Measurements from ENCODE around the gene RNF220. TPM values are rescaled to one million over a fixed set of nuclear protein-coding genes. Genes with fewer than 3 reads are reported as not detected.
"Not testable (repeated sequence)": the region's sequence is repeated elsewhere in the genome, so short reads cannot be mapped to it uniquely, and the experiment has no call there.

The RNF220 gene
- total RNA-seq, 1 donor from 2014 or later: 74.3 TPM

DNA sequence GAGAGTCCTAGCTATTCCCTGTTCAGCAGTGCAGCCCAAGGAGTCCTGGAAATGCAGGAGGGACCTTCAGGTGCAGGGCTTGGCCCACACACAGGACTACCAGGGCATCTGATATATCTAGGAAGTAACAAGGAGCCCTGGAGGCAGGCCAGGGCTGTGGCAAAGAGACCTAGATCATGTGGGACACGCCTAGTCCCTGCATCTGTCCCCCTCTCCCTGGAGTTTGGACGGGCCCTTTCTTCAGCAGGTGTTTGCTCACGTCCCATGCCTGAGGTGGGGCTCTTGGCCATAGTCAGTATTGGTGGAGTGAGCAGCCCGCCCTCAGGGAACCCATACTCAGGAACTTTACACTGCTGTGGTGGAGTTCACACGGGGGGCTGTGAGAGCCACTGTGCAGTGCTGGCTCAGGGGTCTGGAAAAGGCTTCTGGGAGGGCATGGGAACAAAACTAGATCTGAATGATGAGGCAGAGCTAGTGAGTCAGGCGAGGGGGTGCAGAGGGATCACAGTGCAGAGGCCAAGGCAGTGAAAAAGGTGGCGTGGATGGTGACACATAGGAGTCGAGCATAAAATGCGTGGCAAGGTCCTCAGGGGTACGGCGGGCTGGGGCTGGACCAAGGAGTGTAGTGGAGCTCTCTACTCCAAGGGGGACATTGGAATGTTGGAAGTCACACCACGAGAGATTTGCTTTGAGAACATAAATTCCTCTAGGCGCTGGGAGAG lies 243.6 kb downstream of the RNF220 start:
- DNase-seq (ENCODE audit: extremely low read depth, low read depth, low spot score): no peak

- DNase-seq (ENCODE audit: extremely low read depth, low read depth, low spot score): no peak
Observed at GRCh38 chr1:44649788-44650158, 244.7 kb downstream of the RNF220 start.

DNA sequence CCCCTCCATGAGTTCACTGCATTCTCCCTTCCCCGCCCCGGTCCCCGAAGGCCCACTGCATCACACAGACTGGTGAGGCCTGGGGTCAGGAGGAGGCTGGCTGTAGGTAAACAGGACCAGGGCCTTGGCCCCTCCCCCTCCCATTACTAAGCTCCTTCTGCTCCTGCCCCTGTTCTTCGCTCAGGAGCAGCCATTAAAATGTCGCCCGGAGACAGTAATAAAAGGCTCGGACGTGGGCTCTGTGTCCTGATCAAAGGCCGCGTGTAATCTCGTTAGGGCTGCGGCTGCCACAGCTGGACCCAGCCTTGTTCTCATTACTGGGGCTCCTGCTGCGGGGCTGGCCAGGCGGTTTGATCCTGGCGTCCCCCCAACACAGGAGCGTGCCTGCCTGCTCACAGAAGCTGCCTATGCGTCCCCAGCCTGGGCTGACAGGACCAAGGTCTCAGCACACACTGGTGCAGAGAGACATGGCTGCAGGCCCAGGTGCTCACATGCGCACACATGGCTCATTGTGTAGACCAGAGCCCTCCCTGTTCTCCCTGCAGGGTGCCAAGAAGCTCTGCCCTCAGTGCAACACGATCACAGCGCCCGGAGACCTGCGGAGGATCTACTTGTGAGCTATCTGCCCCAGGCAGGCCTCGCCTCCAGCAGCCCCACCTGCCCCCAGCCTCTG lies 245.2 kb downstream of the RNF220 start:
- DNase-seq (ENCODE audit: extremely low read depth, low read depth, low spot score): no peak

- DNase-seq (ENCODE audit: extremely low read depth, low read depth, low spot score): no peak
Observed at GRCh38 chr1:44651069-44651468, 246.0 kb downstream of the RNF220 start.

DNA sequence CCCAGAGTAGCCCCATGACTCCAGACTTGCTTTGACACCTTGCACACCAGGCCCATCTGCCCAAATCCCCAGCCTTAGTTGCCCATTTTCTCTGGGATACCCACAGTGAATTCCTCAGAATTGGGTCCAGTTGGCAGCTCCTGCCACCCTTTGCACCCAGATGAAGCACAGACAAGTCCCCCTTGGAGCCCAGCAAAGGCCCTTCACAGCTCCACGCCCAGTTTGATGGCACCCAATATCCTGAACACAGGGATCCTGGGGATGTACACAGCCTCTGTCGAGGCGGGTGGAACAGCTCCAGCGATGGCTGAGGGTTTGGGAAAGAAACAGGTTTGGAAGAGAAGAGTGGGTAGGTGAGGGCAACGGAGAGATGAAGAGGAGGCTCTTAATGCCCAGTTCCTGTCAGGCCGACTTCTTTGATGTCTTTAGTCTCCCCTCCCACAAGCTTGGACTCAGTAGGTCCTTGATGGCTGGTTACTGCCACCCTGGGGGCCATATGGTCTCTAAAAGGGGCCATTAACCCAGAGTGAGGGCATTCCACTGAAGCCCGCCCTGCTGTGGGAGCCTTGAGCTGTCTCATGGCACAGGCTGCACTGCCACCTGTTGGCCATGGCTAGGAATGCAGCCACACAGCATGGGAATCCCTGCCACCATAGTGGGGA lies 247.5 kb downstream of the RNF220 start:
- no peak for DNase-seq (ENCODE audit: extremely low read depth, low read depth, low spot score)

DNA sequence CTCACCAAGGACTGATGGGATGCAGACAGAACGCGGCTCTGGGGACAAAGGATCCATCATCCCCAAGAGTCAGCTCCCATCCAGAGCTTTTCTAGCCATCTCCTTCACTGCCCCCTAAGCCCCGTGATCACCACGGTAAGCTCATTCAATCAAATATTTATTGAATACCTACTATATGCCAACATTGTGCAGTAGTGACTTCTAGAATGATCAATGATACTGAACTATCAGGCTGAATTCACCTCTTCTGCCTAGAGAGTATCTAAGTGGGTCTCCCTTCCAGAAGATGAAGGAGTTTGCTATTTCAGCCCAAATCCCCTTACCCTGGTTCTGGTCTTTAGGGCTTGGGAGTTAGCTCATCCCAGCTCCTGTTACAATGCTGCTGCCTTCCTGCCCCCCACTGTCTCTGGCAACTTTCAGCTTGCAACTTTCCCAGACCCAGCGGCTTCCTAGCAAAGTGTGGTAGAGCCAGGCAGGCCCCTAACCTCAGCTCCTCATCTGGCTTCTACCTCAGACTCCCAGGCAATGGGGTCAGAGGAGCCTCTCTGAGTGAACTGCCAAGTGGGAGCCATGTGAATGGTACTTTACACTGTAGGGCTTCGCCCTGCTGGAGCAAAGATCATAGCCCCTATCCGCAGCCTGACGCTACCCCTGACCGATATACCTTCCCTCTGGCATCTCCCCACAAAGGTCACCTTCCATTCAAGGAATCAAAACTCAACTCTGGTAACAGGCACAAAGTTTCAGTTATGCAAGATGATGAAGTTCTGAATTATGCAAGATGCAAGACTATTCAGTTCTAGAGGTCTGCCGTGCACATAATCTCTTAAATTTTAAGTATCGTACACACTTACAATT lies 248.3 kb downstream of the RNF220 start:
- no peak for DNase-seq (ENCODE audit: extremely low read depth, low read depth, low spot score)

DNA sequence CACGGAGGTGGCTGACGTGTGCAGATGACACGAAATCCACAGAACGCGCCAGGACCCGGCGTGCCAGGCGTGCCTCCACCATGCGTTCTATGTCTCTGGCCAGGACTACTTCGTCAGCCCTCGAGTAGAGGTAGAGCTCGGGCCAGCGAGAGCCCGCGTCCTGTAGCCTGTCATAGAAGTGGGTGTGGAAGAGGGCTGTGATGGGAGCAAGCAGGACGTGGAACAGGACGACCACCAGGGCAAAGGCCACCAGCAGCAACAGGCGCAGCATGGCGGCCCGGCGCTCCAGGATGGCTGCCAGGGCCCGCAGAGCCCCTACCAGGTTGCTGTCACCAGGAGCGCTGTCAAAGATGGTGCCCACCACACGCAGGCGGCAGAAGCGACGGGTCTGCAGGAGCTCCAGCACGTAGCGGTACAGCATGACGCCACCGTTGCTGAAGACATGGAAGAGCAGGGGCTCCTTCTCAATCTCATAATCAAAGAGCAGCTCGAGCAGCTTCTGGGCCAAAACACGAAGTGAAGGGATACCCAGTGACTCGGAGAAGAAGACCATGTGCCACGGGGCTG lies 249.6 kb downstream of the RNF220 start:
- DNase-seq (ENCODE audit: extremely low read depth, low read depth, low spot score): no peak

GRCh38 chr1:44655609-44656008 lies 250.6 kb downstream of the RNF220 start:
- DNase-seq (ENCODE audit: extremely low read depth, low read depth, low spot score): no peak

DNA sequence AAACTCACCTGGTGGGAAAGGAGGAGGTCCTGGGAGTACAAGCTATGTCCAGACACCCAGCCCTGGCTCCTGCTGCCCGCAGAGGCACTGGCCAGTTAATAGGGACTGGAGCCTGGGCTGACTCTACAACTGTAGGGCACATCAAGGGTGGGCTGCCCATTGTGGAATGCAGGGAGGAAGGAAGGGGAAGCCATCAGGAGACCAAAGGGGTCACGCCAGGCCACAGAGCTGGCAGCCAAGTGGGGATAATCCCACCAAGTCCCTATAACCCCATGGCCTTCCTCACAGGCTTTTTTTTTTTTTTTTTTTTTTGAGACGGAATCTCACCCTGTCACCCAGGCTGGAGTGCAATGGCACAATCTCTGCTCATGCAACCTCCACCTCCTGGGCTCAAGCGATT lies 254.5 kb downstream of the RNF220 start:
- DNase-seq (ENCODE audit: extremely low read depth, low read depth, low spot score): no peak

- no peak for DNase-seq (ENCODE audit: extremely low read depth, low read depth, low spot score)
Observed at GRCh38 chr1:44660176-44660575, 255.1 kb downstream of the RNF220 start.

DNA sequence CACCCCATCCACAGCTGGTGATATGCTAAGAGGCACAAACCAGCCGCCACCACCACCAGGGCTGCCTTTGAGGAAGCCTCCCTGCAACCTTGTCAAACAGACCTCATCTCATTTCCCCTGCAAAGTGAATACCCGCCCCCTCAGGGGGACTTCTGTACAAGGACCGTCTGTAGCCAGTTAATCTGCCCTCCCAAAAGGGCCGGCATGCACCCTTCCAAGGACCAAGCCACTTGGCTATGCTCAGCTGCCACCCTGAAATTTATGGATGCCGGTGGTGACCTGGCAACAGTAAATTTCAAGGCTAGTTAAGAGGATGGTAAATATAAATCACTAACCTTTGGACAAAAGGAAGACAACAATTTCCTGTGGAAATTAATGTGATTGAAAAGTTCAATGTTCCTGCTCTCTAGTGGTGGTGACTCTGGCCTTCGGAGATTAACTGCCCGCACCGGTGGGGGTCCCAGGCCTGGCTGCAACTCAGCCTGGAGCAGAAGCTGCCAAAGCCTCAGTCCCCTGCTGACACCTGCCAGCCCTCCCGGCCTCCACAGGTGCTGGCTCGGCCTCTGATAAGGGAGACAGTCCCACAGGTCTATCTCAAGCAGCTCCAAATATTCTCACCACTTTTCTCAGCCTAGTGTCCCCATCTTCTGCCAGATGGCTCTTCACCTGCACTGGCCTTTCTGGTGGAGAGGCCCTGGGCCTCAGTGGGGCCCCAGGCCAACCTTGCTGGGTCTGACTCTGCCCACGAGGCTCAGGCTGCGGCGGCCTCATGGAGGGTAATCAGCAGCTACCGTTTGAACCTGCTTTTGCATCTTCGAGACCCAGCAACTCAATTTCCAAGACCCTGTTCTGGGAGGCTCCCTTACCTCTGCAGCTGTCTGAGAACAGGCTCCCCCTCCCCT lies 257.0 kb downstream of the RNF220 start:
- no peak for DNase-seq (ENCODE audit: extremely low read depth, low read depth, low spot score)

GRCh38 chr1:44662683-44663030 lies 257.6 kb downstream of the RNF220 start:
- no peak for DNase-seq (ENCODE audit: extremely low read depth, low read depth, low spot score)

DNA sequence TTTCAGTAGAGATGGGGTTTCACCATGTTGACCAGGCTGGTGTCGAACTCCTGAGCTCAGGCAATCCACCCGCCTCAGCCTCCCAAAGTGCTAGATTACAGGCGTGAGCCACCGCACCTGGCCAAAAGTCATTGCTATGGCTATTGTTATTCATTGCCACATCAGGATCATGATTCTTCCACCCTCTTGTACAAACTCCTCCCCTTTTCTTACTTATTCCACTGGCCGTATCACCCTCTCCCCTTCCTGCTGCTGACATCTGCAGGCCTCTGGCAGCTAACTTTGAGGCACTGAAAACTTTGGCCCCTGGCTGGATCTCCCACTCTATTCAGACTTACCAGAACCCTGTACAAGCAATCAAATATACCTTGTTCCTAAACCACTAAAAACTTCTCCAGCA lies 258.4 kb downstream of the RNF220 start:
- DNase-seq (ENCODE audit: extremely low read depth, low read depth, low spot score): no peak

- DNase-seq (ENCODE audit: extremely low read depth, low read depth, low spot score): no peak
Observed at GRCh38 chr1:44664730-44665370, 259.8 kb downstream of the RNF220 start.

DNA sequence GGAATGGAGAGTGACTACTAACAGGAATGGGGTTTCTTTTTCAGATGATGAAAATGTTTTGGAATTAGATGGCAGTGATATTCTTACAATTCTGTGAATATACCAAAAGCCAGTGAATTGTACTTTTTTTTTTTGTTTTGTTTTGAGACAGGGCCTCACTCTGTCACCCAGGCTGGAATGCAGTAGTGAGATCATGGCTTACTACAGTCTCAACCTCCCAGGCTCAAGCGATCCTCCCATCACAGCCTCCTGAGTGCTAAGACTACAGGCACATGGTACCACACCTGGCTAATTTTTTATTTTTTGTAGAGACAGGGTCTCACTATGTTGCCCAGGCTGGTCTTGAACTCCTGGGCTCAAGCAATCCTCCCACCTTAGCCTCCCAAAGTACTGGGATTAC lies 261.7 kb downstream of the RNF220 start:
- DNase-seq (ENCODE audit: extremely low read depth, low read depth, low spot score): not testable (repeated sequence)

- no peak for DNase-seq (ENCODE audit: extremely low read depth, low read depth, low spot score)
Observed at GRCh38 chr1:44670751-44671640, 265.9 kb downstream of the RNF220 start.

DNA sequence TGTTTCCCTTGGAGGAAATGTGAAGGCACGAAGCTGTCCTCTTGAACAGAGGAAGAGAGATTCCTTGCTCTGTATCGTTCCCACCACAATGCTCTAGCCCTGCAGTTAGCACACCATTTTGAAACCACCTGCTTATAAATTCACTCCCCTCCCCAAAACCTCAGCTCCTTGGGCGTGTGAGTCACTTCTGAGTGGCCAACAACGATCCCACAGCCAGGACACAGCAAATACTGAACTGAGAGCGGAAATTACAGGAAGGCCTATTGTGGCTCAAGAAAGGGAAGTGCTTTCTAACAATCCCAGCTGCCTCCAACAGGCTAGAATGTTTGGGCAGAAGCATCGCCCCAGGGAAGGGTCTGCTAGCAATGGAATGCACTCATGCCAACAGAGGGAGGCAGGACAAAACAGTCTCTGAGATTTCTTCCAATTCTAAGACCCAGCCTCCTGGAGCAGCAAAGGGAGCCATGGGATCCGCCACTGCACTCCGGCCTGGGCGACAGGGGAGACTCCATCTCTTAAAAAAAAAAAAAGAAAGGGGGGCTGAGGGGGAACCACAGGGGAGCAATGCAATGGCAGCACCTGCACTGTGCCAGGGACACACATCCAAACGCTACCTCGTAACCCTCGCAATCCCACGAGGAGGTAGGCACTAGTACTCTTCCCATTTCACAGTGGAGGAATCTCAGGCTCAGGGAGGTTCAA lies 267.4 kb downstream of the RNF220 start:
- no peak for DNase-seq (ENCODE audit: extremely low read depth, low read depth, low spot score)

Data from glomerular endothelial cell (primary cell).